Measurements from ENCODE around the gene MS4A10. TPM values are rescaled to one million over a fixed set of nuclear protein-coding genes. Genes with fewer than 3 reads are reported as not detected.

The MS4A10 gene
- total and polyA plus RNA-seq, 2 donors (not counting 1 experiment from before 2014, with no cell fraction given), result not detected

- H3K4me3 ChIP-seq (ENCODE audit: control extremely low read depth in 1 of 5, extremely low read depth in 1 of 5, insufficient read depth in 1 of 5, low read depth in 2 of 5, low read length in 4 of 5), result no peak overlapping the region
- no peak for ATAC-seq (ENCODE audit: low read depth)
Observed at GRCh38 chr11:60809249-60809648, 24.1 kb downstream of the MS4A10 start.

GRCh38 chr11:60809691-60810090, 24.6 kb downstream of the MS4A10 start:
- Histone ChIP-seq H3K4me1 (ENCODE audit: control insufficient read depth in 2 of 2, insufficient read depth in 2 of 2, low read length in 2 of 2) (no peaks in the 10 kb centered on the region), H3K4me3 (ENCODE audit: control extremely low read depth in 1 of 5, extremely low read depth in 1 of 5, insufficient read depth in 1 of 5, low read depth in 2 of 5, low read length in 4 of 5) (no peak overlapping the region), H3K79me2 (ENCODE audit: control insufficient read depth, insufficient read depth, low read length) (no peaks in the 10 kb centered on the region), H2AFZ (ENCODE audit: insufficient read depth, low read depth, low read length, poor library complexity, severe bottlenecking) (no peak overlapping the region), H3K9me3 (ENCODE audit: control extremely low read depth in 1 of 3, control insufficient read depth in 2 of 3, insufficient read depth in 1 of 3, low read length in 2 of 3) (no peaks in the 10 kb centered on the region), H4K20me1 (ENCODE audit: control insufficient read depth, insufficient read depth, low read length, poor library complexity, severe bottlenecking) (no peaks in the 10 kb centered on the region), H3K4me2 (replicated peaks; ENCODE audit: low read depth, low read length, poor library complexity, severe bottlenecking) (no peak overlapping the region), H3K9ac (ENCODE audit: low read length) (no peak overlapping the region), H3K27ac (ENCODE audit: low read length in 2 of 2) (no peak overlapping the region), H3K27me3 (replicated peaks in 1 of 4; ENCODE audit: control extremely low read depth in 1 of 4, control insufficient read depth in 3 of 4, insufficient read depth in 4 of 4, low read length in 3 of 4) (no peaks in the 10 kb centered on the region), H3K36me3 (replicated peaks in 1 of 2; ENCODE audit: control extremely low read depth in 1 of 2, control insufficient read depth in 1 of 2, extremely low read depth in 1 of 2, insufficient read depth in 2 of 2, low read length in 1 of 2) (no peaks in the 10 kb centered on the region)
- no peak for TF ChIP-seq EZH2 (IDR thresholded peaks at IDR 0.05; ENCODE audit: borderline replicate concordance, insufficient read depth, low read depth, low read length, poor library complexity, severe bottlenecking)
- TF ChIP-seq, protein P1, sequence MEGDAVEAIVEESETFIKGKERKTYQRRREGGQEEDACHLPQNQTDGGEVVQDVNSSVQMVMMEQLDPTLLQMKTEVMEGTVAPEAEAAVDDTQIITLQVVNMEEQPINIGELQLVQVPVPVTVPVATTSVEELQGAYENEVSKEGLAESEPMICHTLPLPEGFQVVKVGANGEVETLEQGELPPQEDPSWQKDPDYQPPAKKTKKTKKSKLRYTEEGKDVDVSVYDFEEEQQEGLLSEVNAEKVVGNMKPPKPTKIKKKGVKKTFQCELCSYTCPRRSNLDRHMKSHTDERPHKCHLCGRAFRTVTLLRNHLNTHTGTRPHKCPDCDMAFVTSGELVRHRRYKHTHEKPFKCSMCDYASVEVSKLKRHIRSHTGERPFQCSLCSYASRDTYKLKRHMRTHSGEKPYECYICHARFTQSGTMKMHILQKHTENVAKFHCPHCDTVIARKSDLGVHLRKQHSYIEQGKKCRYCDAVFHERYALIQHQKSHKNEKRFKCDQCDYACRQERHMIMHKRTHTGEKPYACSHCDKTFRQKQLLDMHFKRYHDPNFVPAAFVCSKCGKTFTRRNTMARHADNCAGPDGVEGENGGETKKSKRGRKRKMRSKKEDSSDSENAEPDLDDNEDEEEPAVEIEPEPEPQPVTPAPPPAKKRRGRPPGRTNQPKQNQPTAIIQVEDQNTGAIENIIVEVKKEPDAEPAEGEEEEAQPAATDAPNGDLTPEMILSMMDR (IDR thresholded peaks at IDR 0.05), result no peak
- 96% methylated on average over 9 of the region's 11 CpGs for WGBS (ENCODE audit: insufficient coverage)
- Mint-ChIP-seq H3K27me3 (peaks cover 39% of the 10 kb centered on the region), H3K4me1 (no peaks in the 10 kb centered on the region), H3K4me3 (no peak overlapping the region), H3K27ac (no peak overlapping the region), H3K9me3 (ENCODE audit: insufficient read depth) (no peaks in the 10 kb centered on the region)
- intact Hi-C loops (cut with micrococcal nuclease), result no loop called here
- ChIA-PET CTCF (no interaction called here), POLR2A (no interaction called here)
- DNase-seq (no peak), ATAC-seq (ENCODE audit: low read depth) (no peak)

More at GRCh38 chr11:60809249-60809648, 24.1 kb downstream of the MS4A10 start:
- Histone ChIP-seq H3K9ac (ENCODE audit: low read length) (no peak overlapping the region), H3K9me3 (ENCODE audit: control extremely low read depth in 1 of 3, control insufficient read depth in 2 of 3, insufficient read depth in 1 of 3, low read length in 2 of 3) (no peaks in the 10 kb centered on the region), H2AFZ (ENCODE audit: insufficient read depth, low read depth, low read length, poor library complexity, severe bottlenecking) (no peak overlapping the region), H3K36me3 (replicated peaks in 1 of 2; ENCODE audit: control extremely low read depth in 1 of 2, control insufficient read depth in 1 of 2, extremely low read depth in 1 of 2, insufficient read depth in 2 of 2, low read length in 1 of 2) (no peaks in the 10 kb centered on the region), H3K79me2 (ENCODE audit: control insufficient read depth, insufficient read depth, low read length) (no peaks in the 10 kb centered on the region), H3K4me1 (ENCODE audit: control insufficient read depth in 2 of 2, insufficient read depth in 2 of 2, low read length in 2 of 2) (no peaks in the 10 kb centered on the region), H3K27ac (ENCODE audit: low read length in 2 of 2) (no peak overlapping the region), H3K4me2 (replicated peaks; ENCODE audit: low read depth, low read length, poor library complexity, severe bottlenecking) (no peak overlapping the region), H3K27me3 (replicated peaks in 1 of 4; ENCODE audit: control extremely low read depth in 1 of 4, control insufficient read depth in 3 of 4, insufficient read depth in 4 of 4, low read length in 3 of 4) (no peaks in the 10 kb centered on the region), H4K20me1 (ENCODE audit: control insufficient read depth, insufficient read depth, low read length, poor library complexity, severe bottlenecking) (no peaks in the 10 kb centered on the region)
- no peaks in the 10 kb centered on the region for H3K4me1 Mint-ChIP-seq
- CTCF ChIA-PET, result no interaction called here
- H3K4me3 Mint-ChIP-seq, result no peak overlapping the region
- no peak for DNase-seq
- intact Hi-C loops (cut with micrococcal nuclease), result no loop called here
- TF ChIP-seq, protein P1 (IDR thresholded peaks at IDR 0.05), result no peak
- TF ChIP-seq EZH2 (IDR thresholded peaks at IDR 0.05; ENCODE audit: borderline replicate concordance, insufficient read depth, low read depth, low read length, poor library complexity, severe bottlenecking), result no peak
- no peak overlapping the region for H3K27ac Mint-ChIP-seq
- 59% methylated on average over 2 of the region's 3 CpGs for WGBS (ENCODE audit: insufficient coverage)
- POLR2A ChIA-PET, result no interaction called here
- no peaks in the 10 kb centered on the region for H3K9me3 Mint-ChIP-seq (ENCODE audit: insufficient read depth)
- H3K27me3 Mint-ChIP-seq, result peaks cover 39% of the 10 kb centered on the region

Data from B cell (primary cell).